ENCODE results near the gene TMEM253. TPM values are rescaled to one million over a fixed set of nuclear protein-coding genes. Genes with fewer than 3 reads are reported as not detected.

The TMEM253 gene
- total and polyA plus RNA-seq, 10 donors = 0.11 to 1.5 (median 0.29) TPM; not detected in 5

DNA sequence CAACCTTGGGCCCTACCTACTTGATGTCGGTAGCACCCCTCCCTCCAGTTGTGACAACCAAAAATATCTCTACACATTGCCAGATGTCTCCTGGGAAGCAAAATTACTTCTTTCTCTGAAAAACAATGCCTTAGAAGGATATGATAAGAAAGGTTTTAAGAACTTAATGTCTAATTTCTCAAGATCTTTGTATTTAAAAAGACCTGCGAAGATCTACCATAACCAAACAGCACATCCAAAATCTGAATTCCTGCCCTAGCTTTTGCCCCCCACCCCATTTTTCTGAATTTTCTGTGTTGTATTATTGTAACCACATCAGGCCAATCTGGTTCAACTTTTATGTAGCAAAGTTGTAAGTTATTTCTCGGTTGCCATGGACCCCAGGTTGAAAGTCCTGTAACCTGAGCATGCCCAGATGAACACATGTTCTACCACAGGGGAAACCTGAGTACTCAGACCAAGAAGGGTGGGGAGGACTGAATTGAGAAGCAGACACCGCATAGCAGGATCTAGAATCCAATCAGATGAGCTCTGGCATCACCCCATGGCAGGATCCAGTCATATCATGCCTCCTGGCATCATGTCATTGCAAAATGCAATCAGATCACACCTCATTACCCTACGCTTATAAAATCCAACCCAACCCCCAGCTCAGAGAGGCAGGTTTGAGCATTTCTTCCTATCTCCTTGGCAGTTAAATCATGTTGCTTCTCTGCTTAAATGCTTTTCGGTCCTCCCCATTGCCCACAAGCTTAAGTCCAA, 8.7 kb downstream of the TMEM253 start:
- no peak for TF ChIP-seq POLR2AphosphoS5 (IDR thresholded peaks at IDR 0.05)
- TF ChIP-seq, protein P1, sequence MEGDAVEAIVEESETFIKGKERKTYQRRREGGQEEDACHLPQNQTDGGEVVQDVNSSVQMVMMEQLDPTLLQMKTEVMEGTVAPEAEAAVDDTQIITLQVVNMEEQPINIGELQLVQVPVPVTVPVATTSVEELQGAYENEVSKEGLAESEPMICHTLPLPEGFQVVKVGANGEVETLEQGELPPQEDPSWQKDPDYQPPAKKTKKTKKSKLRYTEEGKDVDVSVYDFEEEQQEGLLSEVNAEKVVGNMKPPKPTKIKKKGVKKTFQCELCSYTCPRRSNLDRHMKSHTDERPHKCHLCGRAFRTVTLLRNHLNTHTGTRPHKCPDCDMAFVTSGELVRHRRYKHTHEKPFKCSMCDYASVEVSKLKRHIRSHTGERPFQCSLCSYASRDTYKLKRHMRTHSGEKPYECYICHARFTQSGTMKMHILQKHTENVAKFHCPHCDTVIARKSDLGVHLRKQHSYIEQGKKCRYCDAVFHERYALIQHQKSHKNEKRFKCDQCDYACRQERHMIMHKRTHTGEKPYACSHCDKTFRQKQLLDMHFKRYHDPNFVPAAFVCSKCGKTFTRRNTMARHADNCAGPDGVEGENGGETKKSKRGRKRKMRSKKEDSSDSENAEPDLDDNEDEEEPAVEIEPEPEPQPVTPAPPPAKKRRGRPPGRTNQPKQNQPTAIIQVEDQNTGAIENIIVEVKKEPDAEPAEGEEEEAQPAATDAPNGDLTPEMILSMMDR (IDR thresholded peaks at IDR 0.05 in 8 of 11, conservative IDR thresholded peaks at IDR 0.05 in 3 of 11) = no peak
- no peak for TF ChIP-seq POLR2A (IDR thresholded peaks at IDR 0.05)
- Histone ChIP-seq H3K36me3 (no peaks in the 10 kb centered on the region), H3K4me3 (no peak overlapping the region), H3K9me3 (no peaks in the 10 kb centered on the region), H3K4me1 (peaks cover 20 to 27% (median 26%) of the 10 kb centered on the region in 6 donors), H3K27me3 (replicated peaks in 1 of 7) (no peaks in the 10 kb centered on the region), H3K27ac (no peak overlapping the region)
- intact Hi-C loops (cut with DNase I; ENCODE audit: low total_unique reads) = no loop called here
- DNase-seq = no peak
- WGBS, 5 donors = 83 to 89% (median 85%) methylated on average over 6 of the region's 6 CpGs

DNA sequence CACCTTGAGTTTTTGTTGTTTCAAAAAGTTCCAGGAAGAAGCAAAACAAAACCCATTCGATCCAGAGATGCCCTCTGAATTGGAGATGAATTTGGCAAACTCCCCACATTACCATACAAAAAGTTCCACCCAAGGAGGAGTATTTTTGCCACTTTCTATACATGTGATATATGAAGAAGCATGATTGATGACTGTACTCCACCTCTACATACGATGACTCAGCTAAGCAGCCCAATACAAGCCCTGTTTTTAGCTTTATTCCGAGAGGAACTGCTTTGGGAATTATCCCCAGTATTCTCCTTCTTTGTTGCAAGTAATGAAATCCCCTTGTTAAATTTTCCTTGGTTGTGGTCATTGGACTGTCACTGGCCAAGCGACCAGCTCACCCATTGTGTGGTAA, 11.4 kb downstream of the TMEM253 start:
- Histone ChIP-seq H3K36me3 (no peaks in the 10 kb centered on the region), H3K27ac (no peak overlapping the region), H3K4me1 (peaks cover 0 to under 1% (median under 1%) of the 10 kb centered on the region in 6 donors), H3K9me3 (no peaks in the 10 kb centered on the region), H3K27me3 (replicated peaks in 1 of 7) (no peaks in the 10 kb centered on the region), H3K4me3 (no peak overlapping the region)
- intact Hi-C loops (cut with DNase I; ENCODE audit: low total_unique reads) = no loop called here
- 76 to 85% (median 84%) methylated on average over 4 of the region's 4 CpGs for WGBS, 5 donors
- no peak for DNase-seq
- TF ChIP-seq POLR2AphosphoS5 (IDR thresholded peaks at IDR 0.05) = no peak
- TF ChIP-seq POLR2A (IDR thresholded peaks at IDR 0.05) = no peak
- TF ChIP-seq, protein P1 (IDR thresholded peaks at IDR 0.05 in 8 of 11, conservative IDR thresholded peaks at IDR 0.05 in 3 of 11) = no peak

DNA sequence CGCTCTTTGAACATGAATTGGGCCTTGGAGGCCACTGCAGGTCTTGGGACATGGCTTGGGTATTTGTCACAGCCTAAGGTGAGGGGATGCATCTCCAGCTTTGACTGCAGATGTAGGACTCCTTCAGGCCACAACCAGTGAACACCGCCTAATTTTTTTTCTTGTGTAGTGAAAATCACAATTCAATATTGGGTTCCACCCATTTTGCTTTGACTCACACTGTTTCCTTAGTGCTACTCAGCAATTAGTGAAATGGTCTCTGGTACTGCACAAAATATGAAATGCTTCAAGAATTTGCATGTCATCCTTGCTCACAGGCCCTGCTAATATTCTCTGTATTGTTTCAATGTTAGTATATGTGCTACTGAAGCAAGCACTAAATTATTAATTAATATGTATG, 12.5 kb downstream of the TMEM253 start:
- Histone ChIP-seq H3K27ac (no peak overlapping the region), H3K4me1 (no peaks in the 10 kb centered on the region), H3K27me3 (replicated peaks in 1 of 7) (no peaks in the 10 kb centered on the region), H3K36me3 (no peaks in the 10 kb centered on the region), H3K4me3 (no peak overlapping the region), H3K9me3 (no peaks in the 10 kb centered on the region)
- WGBS, 5 donors = 93 to 100% (median 94%) methylated on average over 2 of the region's 2 CpGs
- TF ChIP-seq, protein P1 (IDR thresholded peaks at IDR 0.05 in 8 of 11, conservative IDR thresholded peaks at IDR 0.05 in 3 of 11) = no peak
- TF ChIP-seq POLR2A (IDR thresholded peaks at IDR 0.05) = no peak
- no peak for TF ChIP-seq POLR2AphosphoS5 (IDR thresholded peaks at IDR 0.05)
- DNase-seq = no peak
- intact Hi-C loops (cut with DNase I; ENCODE audit: low total_unique reads) = no loop called here

- H3K27me3 ChIP-seq (replicated peaks in 1 of 7) = peaks cover 0 to 7% (median 0%) of the 10 kb centered on the region in 7 donors
- no peaks in the 10 kb centered on the region for H3K4me1 ChIP-seq
- TF ChIP-seq POLR2A (IDR thresholded peaks at IDR 0.05) = no peak
- no peak for TF ChIP-seq POLR2AphosphoS5 (IDR thresholded peaks at IDR 0.05)
- TF ChIP-seq, protein P1 (IDR thresholded peaks at IDR 0.05 in 8 of 11, conservative IDR thresholded peaks at IDR 0.05 in 3 of 11) = no peak
- 81 to 96% (median 93%) methylated on average over 3 of the region's 3 CpGs for WGBS, 5 donors
- H3K4me3 ChIP-seq = no peak overlapping the region
- DNase-seq = no peak
- intact Hi-C loops (cut with DNase I; ENCODE audit: low total_unique reads) = no loop called here
- H3K9me3 ChIP-seq = no peaks in the 10 kb centered on the region
- no peak overlapping the region for H3K27ac ChIP-seq
- no peaks in the 10 kb centered on the region for H3K36me3 ChIP-seq
Measured at GRCh38 chr14:21118933-21119332, 18.1 kb downstream of the TMEM253 start.

All from spleen (tissue), 11 donors.